GM12878 (cell line): Measurements from ENCODE around the gene CGREF1. TPM values are rescaled to one million over a fixed set of nuclear protein-coding genes. Genes with fewer than 3 reads are reported as not detected.

Experiments
- ATAC-seq: fragments of 200-7000 bp; cut with Tn5 transposase; 3 replicates; pipeline ENCODE4 v1.9.1; 2020; ENCODE audit warnings: mild to moderate bottlenecking, moderate library complexity
- BruUV-seq: library from RNA; stranded (reverse); fragments of 400-500 nt; replicated peaks from 2 replicates; lab custom pipeline; 2021; lab: Mats Ljungman, UMichigan
- CTCF ChIA-PET: fragments of 300-600 bp; sonication (Branson Sonifier 250); formaldehyde crosslinking; extraction: SDS; loops from one replicate; lab custom pipeline; 2021; ENCODE audit warnings: inconsistent platforms; lab: Yijun Ruan, JAX
- POLR2A ChIA-PET: fragments of 350-600 bp; formaldehyde crosslinking; extraction: SDS; loops from one replicate; lab custom pipeline; 2021; ENCODE audit warnings: inconsistent platforms; lab: Charles Lee
- RAD21 ChIA-PET: fragments of 300-600 bp; sonication (Branson Sonifier 250); formaldehyde crosslinking; loops from one replicate; lab custom pipeline; 2023; ENCODE audit warnings: antibody characterized with exemption; ENCODE audit not compliant: unreplicated experiment; lab: Charles Lee
- SMC1A ChIA-PET: fragments of 300-600 bp; sonication (Branson Sonifier 250); formaldehyde crosslinking; loops from one replicate; lab custom pipeline; 2023; ENCODE audit not compliant: unreplicated experiment, uncharacterized antibody; lab: Charles Lee
- DNase-seq: peaks from one replicate; pipeline ENCODE4 v3.0.0-alpha.2; 2011; ENCODE audit warnings: low read depth, low spot score
- FAIRE-seq: peaks from 3 replicates; lab custom pipeline; 2011; peaks lifted over from hg19 to GRCh38; lab: Jason Lieb, UNC
- H2AFZ ChIP-seq: 2 replicates; pipeline ENCODE4 v1.6.0; 2011; ENCODE audit warnings: low read depth, low read length, control low read depth; ENCODE audit not compliant: control insufficient read depth
- H3K27ac ChIP-seq: 2 replicates; pipeline ENCODE4 v1.5.1; 2011; ENCODE audit warnings: control low read depth; ENCODE audit not compliant: control insufficient read depth, insufficient read depth
- H3K27me3 ChIP-seq, 2 experiments: replicated peaks in 1 of 2; 2 replicates each; pipeline versions ENCODE4 v1.6.0 to v1.6.1; 2011; ENCODE audit warnings: low read length in 1 of 2; ENCODE audit not compliant: control insufficient read depth in 2 of 2, insufficient read depth in 2 of 2
- H3K36me3 ChIP-seq, 2 experiments: 2 replicates each; pipeline ENCODE4 v1.5.1; 2011; ENCODE audit warnings: low read length in 1 of 2; ENCODE audit not compliant: control insufficient read depth in 2 of 2, insufficient read depth in 2 of 2
- H3K4me1 ChIP-seq: 2 replicates; pipeline ENCODE4 v1.6.1; 2011; ENCODE audit warnings: mild to moderate bottlenecking, low read length, moderate library complexity, mixed read lengths; ENCODE audit not compliant: control insufficient read depth, insufficient read depth
- H3K4me2 ChIP-seq: 2 replicates; pipeline ENCODE4 v1.6.0; 2011; ENCODE audit warnings: control low read depth; ENCODE audit not compliant: control insufficient read depth, insufficient read depth
- H3K4me3 ChIP-seq: fragments of 200-600 bp; sonication (generic); 2 replicates; pipeline ENCODE4 v1.5.1; 2016
- H3K79me2 ChIP-seq: 2 replicates; pipeline ENCODE4 v1.6.0; 2011; ENCODE audit warnings: low read length; ENCODE audit not compliant: control insufficient read depth, insufficient read depth
- H3K9ac ChIP-seq: 2 replicates; pipeline ENCODE4 v1.8.0; 2011; ENCODE audit warnings: low read length, control low read depth, mixed read lengths; ENCODE audit not compliant: control insufficient read depth, insufficient read depth
- H3K9me3 ChIP-seq: replicated peaks from 3 replicates; pipeline ENCODE4 v1.5.1; 2011; ENCODE audit warnings: mild to moderate bottlenecking, low read length; ENCODE audit not compliant: control insufficient read depth, insufficient read depth
- H4K20me1 ChIP-seq: 2 replicates; pipeline ENCODE4 v1.6.0; 2011; ENCODE audit not compliant: control insufficient read depth, insufficient read depth
- DPF2 ChIP-seq: fragments of 450-650 bp; IDR thresholded peaks from 2 replicates; pipeline ENCODE4 v1.6.1; 2017; ENCODE audit warnings: mild to moderate bottlenecking
- EZH2 ChIP-seq: IDR thresholded peaks from 2 replicates; pipeline ENCODE4 v1.6.1; 2012; ENCODE audit warnings: low read depth, mild to moderate bottlenecking, control low read depth, inconsistent platforms, low read length, borderline replicate concordance; ENCODE audit not compliant: control insufficient read depth
- HDGF ChIP-seq: fragments of 450-650 bp; IDR thresholded peaks from 2 replicates; pipeline ENCODE4 v1.6.1; 2016; ENCODE audit warnings: antibody characterized with exemption
- KLF5 ChIP-seq: fragments of 450-650 bp; IDR thresholded peaks from 2 replicates; pipeline ENCODE4 v1.6.1; 2014; ENCODE audit warnings: mild to moderate bottlenecking; ENCODE audit not compliant: partially characterized antibody
- PKNOX1 ChIP-seq: fragments of 450-650 bp; IDR thresholded peaks from 2 replicates; pipeline ENCODE4 v1.6.1; 2016; ENCODE audit warnings: mild to moderate bottlenecking
- RFX5 ChIP-seq: IDR thresholded peaks from 2 replicates; pipeline ENCODE4 v1.6.1; 2011; ENCODE audit warnings: low read depth, low read length, improper control_type of control experiment
- SP1 ChIP-seq: IDR thresholded peaks from one replicate; pipeline ENCODE4 v1.6.1; 2011; ENCODE audit warnings: low read depth, low read length
- YY1 ChIP-seq: IDR thresholded peaks from 2 replicates; pipeline ENCODE4 v1.6.1; 2011; ENCODE audit warnings: low read depth, mild to moderate bottlenecking, low read length
- WGBS: methylation state at CpG from one replicate; pipeline ENCODE4 v1.1.6; 2016; ENCODE audit warnings: low lambda C conversion rate; ENCODE audit not compliant: insufficient replicate concordance, insufficient coverage; ENCODE audit errors: missing lambda C conversion rate; 5-methylcytosine and 5-hydroxymethylcytosine counted together
- in situ Hi-C: fragments of 300-500 bp; cut with MboI; formaldehyde crosslinking; loops from 9 replicates; pipeline ENCODE4 v1.14.3; 2018; ENCODE audit warnings: mixed read lengths
- intact Hi-C: fragments of 100-400 bp; cut with micrococcal nuclease; formaldehyde crosslinking; loops from one replicate; pipeline ENCODE4 v1.14.2; 2022; ENCODE audit not compliant: unreplicated experiment
- polyA plus RNA-seq, 11 experiments: library from polyadenylated mRNA; depleted of rRNA in 4 of 11; unstranded in 6 of 11; stranded (reverse) in 5 of 11; fragments of >200 nt; fragmentation: Nextera tagmentation in 4 of 11; fragmentation: Illumina TruSeq in 1 of 11; extraction: Ambion mirVana in 4 of 11; extraction: Trizol in 1 of 11; gene quantifications; 1 replicate in 1 of 11; 2 replicates in 10 of 11; pipeline versions ENCODE4 v1.2.1 to v1.2.3, GENCODE V29; 2011 to 2016; ENCODE audit warnings: inconsistent platforms in 2 of 11, missing spikeins in 2 of 11, low read depth in 1 of 11
- total RNA-seq, 4 experiments: library from RNA; depleted of rRNA in 3 of 4; stranded (reverse); fragments of >200 nt in 3 of 4; fragmentation: Illumina TruSeq in 1 of 4; extraction: Trizol in 1 of 4; gene quantifications; 2 replicates each; pipeline versions ENCODE4 v1.2.1 to v1.2.3, GENCODE V29; 2013 to 2021

CGREF1 gene
- total and polyA plus RNA-seq, 10 of the 15 experiments (the other 5 are each of a cell fraction or from before 2014, with no cell fraction given): 0.06 to 0.21 TPM; not detected in 8

GRCh38 chr2:27091746-27092695 lies 26.9 kb downstream of the CGREF1 start:
- CTCF ChIA-PET: interaction anchor here (0.6 to 1.6 kb wide), 5 partner anchors 31 to 211 kb away, joined by 3 to 4 read pairs (median 3); partner anchors contain the start of gene ATRAID

More at GRCh38 chr2:27091746-27092695, 26.9 kb downstream of the CGREF1 start:
- FAIRE-seq (no peak), DNase-seq (no peak), ATAC-seq (no peak)
- no peaks in the 10 kb centered on the region for H3K9me3 ChIP-seq
- H3K79me2 ChIP-seq: no peaks in the 10 kb centered on the region
- no peak overlapping the region for H3K9ac ChIP-seq
- no TSS peak for BruUV-seq
- SMC1A ChIA-PET: interaction anchor here (0.6 kb wide), 1 partner anchor 49 kb away, joined by 3 read pairs; no protein-coding TSS in a partner anchor
- H4K20me1 ChIP-seq: no peaks in the 10 kb centered on the region
- no peak overlapping the region for H3K27ac ChIP-seq
- no peaks in the 10 kb centered on the region for H3K27me3 ChIP-seq
- no peak overlapping the region for H3K4me2 ChIP-seq
- in situ Hi-C loops (no loop called here), intact Hi-C loops (no loop called here)
- 71% methylated on average over 25 of the region's 25 CpGs for WGBS
- RAD21 ChIA-PET: interaction anchor here (3.3 kb wide), 1 partner anchor 130 kb away, joined by 9 read pairs; no protein-coding TSS in a partner anchor
- no peaks in the 10 kb centered on the region for H3K36me3 ChIP-seq
- no peak for TF ChIP-seq DPF2
- no peak for TF ChIP-seq KLF5
- TF ChIP-seq HDGF: no peak
- TF ChIP-seq RFX5: no peak
- no peak for TF ChIP-seq YY1
- no peak for TF ChIP-seq PKNOX1
- no peak for TF ChIP-seq EZH2
- no peak for TF ChIP-seq SP1
- peaks cover 3% of the 10 kb centered on the region for H3K4me1 ChIP-seq
- H3K4me3 ChIP-seq: no peak overlapping the region
- H2AFZ ChIP-seq: no peak overlapping the region
- POLR2A ChIA-PET: no interaction called here
